ENCODE results near the gene PNPO.

GRCh38 chr17:47993031-47993564 lies 51.7 kb downstream of the PNPO start:
- no peak for TF ChIP-seq POLR2A (IDR thresholded peaks at IDR 0.05; ENCODE audit: low read length)
- no peak for TF ChIP-seq GATA1 (IDR thresholded peaks at IDR 0.05; ENCODE audit: low read depth, low read length)

Measured in erythroblast (primary cell).